Inflammatory macrophage (primary cell): ENCODE results near the gene ZFYVE21.

Experiments
- DNase-seq, 2 donors: peaks; one replicate each; pipeline ENCODE4 v3.0.0-alpha.2; 2020 to 2022

Gene ZFYVE21

DNA sequence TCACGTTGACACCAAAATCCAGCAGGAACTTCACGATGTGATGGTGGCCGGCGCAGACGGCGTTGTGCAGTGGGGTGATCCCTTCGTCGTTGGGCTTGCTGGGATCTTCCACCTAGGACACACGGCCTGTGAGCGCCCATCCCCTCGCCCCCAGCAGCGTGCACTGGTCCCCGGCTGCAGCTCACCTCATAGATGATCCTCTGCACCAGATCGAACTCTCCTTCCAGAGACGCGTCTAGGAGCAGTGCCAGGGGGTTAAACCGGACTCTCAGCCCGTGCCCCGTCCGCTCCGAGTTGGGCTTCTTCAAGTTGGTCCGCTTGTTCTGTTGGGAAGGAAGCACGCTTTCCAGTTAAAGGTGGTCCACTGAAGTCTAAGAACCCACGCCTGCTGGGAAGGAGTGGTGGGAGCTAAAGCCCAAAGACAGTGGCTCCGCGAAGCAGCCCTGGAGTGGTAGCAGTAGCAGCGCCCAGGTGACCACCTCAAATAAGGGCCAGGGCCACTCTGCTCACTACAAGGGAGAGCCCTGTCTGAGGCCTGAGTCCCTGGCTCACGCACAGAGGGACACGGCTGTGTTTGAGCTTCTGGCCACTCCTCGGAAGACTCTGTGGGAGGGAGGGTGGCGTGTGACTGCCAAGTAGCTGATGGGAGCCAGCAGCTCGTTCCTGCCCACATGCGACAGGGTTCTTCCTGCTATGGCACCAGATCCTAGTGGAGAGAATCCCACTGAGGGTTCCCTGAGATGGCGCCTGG, 23.3 kb downstream of the ZFYVE21 start:
- DNase-seq = peak; percentile 10 to 35

- no peak for DNase-seq
These were observed 23.8 kb downstream of the ZFYVE21 start for GRCh38 chr14:103739466-103739792.

DNA sequence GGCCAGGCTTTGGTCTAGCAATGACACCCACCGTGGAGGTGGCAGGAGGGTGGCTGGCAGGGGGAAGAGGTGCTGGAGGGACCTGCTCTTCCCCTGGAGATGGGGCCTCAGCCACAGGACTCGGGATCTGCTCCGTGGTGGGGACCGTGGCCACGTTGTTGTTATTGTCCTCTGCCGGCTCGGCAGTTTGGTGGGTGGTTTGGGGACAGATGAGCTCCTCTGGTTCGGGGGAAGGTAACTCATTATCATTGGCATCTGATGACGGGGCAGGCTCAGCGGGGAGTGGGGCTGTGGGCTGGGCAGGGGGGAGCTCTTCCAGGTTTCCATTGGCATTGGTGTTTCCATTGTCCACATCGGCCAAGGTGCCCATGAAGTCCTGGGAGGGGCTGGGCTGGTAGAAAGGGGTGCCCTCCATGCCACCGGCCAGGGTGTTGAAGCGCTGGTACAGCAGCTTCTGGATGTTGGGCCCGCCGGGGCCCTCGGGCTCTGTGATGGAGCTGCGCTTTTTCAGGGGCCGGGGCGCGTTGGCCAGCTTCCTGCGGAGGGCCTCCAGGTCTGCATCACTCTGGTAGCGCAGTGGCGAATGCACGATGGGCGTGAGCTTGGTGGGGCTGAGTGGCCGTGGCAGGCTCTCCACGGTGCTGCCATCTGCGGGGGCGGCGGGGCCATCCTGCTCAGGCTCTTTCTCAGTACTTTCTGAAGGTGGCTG, 24.3 kb downstream of the ZFYVE21 start:
- no peak for DNase-seq

GRCh38 chr14:103740991-103741689, 25.5 kb downstream of the ZFYVE21 start:
- peak; percentile 40 to 71 for DNase-seq

- DNase-seq = no peak
These were observed 26.3 kb downstream of the ZFYVE21 start for GRCh38 chr14:103741876-103742275.

- DNase-seq = no peak
These were observed 27.1 kb downstream of the ZFYVE21 start for GRCh38 chr14:103742499-103743255.

DNA sequence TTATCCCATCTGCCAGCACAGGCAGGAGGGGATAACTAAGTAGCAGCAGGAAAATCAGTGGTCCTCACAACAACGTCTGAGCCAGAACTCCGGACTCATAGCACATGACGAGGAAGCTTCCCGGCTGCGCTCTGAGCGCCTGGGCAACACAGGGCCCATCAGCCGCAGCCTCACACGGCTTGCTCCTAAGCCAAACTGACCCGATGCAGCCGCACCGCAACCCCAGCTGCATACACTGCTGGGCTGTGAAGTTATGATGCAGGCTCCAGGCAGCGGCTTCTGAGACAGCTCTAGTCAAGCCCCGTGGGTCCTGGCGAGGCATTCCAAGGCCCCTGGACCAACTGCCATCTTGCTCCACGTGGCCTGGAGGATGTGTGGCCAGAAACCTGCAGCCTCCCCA, 28.1 kb downstream of the ZFYVE21 start:
- DNase-seq = no peak

GRCh38 chr14:103744621-103745395, 29.2 kb downstream of the ZFYVE21 start:
- no peak for DNase-seq

GRCh38 chr14:103745424-103745823, 29.8 kb downstream of the ZFYVE21 start:
- no peak for DNase-seq

DNA sequence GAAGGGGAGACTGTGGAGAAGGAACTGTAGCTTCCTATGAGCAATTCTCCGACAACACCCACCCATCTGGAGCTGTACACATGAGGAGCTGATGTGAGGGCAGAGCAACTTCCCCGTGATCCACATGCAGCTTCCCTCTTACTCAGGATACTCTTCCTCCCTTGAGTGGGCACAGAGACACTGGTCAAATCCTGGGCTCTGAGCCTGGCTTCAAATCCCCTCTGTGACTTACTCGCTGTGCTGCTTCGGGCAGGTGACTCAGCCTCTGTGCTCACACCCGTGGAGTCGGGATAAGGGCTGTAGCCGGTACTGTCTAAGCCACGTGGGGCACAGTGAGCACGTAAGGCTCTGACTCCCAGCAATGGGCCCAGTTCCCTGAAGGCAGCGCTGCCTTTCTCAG, 31.1 kb downstream of the ZFYVE21 start:
- DNase-seq = peak; percentile 86 to 95

- DNase-seq = no peak
These were observed 32.9 kb downstream of the ZFYVE21 start for GRCh38 chr14:103748534-103748857.

- DNase-seq = no peak
These were observed 33.8 kb downstream of the ZFYVE21 start for GRCh38 chr14:103749452-103749851.

DNA sequence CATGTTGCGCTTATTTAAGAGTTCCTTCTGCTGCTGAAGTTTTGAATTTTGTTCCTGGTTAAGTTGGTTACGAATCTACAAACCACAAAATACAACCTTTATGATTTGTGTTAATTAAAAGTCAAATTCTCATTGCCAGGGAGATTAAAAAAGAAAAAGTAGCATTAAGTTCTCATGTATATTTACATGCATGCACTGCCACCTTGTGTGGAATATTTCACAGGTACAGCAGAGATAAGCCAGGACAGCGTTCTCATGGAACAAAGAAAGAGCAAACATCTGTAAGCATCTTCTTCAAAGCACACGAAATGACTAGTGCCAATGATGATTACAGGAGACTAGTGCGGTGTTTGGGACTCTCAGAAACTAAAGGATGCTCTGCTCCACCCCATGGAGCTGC, 34.2 kb downstream of the ZFYVE21 start:
- no peak for DNase-seq

- DNase-seq = no peak
These were observed 38.2 kb downstream of the ZFYVE21 start for GRCh38 chr14:103753774-103754173.

GRCh38 chr14:103755060-103755459, 39.5 kb downstream of the ZFYVE21 start:
- DNase-seq = no peak

DNA sequence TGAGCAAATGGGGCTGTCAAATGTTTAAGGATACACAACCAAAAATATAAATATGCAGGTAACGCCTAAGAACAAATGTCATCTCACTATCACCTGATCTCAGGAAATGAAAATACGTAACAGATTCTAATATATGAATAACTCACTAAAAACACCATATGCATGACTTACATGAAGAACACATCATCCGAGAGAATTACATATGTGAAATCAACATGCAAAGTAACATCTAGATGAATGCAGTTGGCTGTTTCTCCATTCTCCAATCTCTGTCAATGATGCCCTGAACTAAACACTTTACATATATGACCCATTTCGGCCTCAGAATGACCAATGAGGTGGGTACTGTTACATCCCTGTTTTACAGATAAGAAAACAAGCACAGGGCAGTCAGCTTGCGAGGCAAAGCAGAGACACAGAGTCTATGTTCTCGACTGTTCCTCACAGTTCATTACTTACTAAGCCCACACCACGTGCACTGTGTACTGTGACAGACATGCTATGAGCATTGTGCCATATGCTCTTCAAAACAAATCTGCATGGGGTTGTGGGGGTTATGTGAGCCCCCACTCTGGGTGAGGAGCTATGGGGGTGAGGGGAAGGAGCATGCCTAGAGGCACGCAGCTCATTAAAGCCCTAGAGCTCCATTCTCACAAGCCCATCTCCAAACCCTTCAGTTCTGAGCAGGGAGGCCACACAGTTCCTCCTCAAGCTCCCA, 42.6 kb downstream of the ZFYVE21 start:
- DNase-seq = no peak

- no peak for DNase-seq
These were observed 46.4 kb downstream of the ZFYVE21 start for GRCh38 chr14:103762036-103762435.

- peak; percentile 28 to 66 for DNase-seq
These were observed 46.9 kb downstream of the ZFYVE21 start for GRCh38 chr14:103762541-103762940.

DNA sequence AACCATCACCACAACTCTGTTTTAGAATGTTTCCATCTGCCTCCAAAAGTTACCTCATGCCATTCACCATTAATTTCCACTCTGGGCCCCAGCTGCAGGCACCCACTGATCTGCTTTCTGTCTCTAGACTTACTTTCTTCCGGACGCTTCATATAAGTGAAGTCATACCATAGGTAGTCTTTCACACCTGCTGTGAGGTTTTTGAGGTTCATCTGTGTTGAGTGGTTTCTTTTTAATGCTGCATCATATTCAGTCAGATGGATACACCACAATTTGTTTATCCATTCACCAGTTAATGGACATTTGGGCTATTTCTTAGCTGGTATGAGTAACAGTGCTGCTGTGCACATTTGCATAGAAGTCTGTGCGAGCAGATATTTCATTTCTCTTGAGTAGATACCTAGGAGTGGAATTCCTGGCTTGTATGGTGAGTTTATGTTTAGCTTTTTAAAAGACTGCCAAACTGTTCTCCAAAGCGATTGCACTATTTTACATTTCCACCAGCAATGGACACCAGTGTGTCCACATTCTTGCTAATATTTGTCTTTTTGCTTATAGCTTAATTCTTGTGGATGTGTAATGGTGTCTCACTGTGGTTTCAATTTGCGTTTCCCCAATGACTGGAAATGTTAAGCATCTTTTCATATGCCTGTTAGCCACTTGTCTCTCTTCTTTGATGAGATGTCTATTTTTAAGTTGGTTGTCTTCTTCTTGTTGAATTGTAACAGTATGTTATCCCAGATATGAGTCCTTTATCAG, 48.3 kb downstream of the ZFYVE21 start:
- DNase-seq = no peak

- DNase-seq = no peak
These were observed 49.9 kb downstream of the ZFYVE21 start for GRCh38 chr14:103765526-103765925.

GRCh38 chr14:103767336-103767894, 51.8 kb downstream of the ZFYVE21 start:
- DNase-seq = no peak
